GM21360 (cell line): ENCODE measurements around the gene MED31.
"Not testable (repeated sequence)": the region's sequence is repeated elsewhere in the genome, so short reads cannot be mapped to it uniquely, and the experiment has no call there.

ENCODE experiments used
- ATAC-seq: cut with Tn5 transposase; IDR thresholded peaks from one replicate; pipeline ENCODE4 v1.9.1; 2021; ENCODE audit warnings: mild to moderate bottlenecking, moderate library complexity; ENCODE audit not compliant: unreplicated experiment

MED31 gene

GRCh38 chr17:6651354-6651918 is at the start of gene MED31, which contains the start of gene C17orf100:
MED31 (minus strand) TSS chr17:6651605; CDS start chr17:6651528, 77 bp downstream.
C17orf100 (plus strand) TSS chr17:6651762; CDS start chr17:6651914, 152 bp downstream.
- ATAC-seq, result peak; percentile 80

- ATAC-seq, result no peak
Observed at GRCh38 chr17:6700948-6701307, 49.5 kb upstream of the MED31 start.

GRCh38 chr17:6699997-6700947 is 48.9 kb upstream of the MED31 start:
- ATAC-seq, result no peak

GRCh38 chr17:6698004-6698403 is 46.6 kb upstream of the MED31 start:
- ATAC-seq, result no peak

GRCh38 chr17:6696906-6697305 is 45.5 kb upstream of the MED31 start:
- no peak for ATAC-seq

GRCh38 chr17:6695565-6695964 is 44.2 kb upstream of the MED31 start:
- no peak for ATAC-seq

- ATAC-seq, result no peak
Observed at GRCh38 chr17:6695051-6695450, 43.6 kb upstream of the MED31 start.

- ATAC-seq, result not testable (repeated sequence)
Observed at GRCh38 chr17:6691958-6692357, 40.6 kb upstream of the MED31 start.

- no peak for ATAC-seq
Observed at GRCh38 chr17:6691546-6691945, 40.1 kb upstream of the MED31 start.

GRCh38 chr17:6690641-6691040 is 39.2 kb upstream of the MED31 start:
- ATAC-seq, result no peak

- no peak for ATAC-seq
Observed at GRCh38 chr17:6688944-6689343, 37.5 kb upstream of the MED31 start.

GRCh38 chr17:6686026-6686425 is 34.6 kb upstream of the MED31 start:
- no peak for ATAC-seq

- no peak for ATAC-seq
Observed at GRCh38 chr17:6684881-6685767, 33.7 kb upstream of the MED31 start.

GRCh38 chr17:6684460-6684783 is 33.0 kb upstream of the MED31 start:
- no peak for ATAC-seq

GRCh38 chr17:6683730-6684459 is 32.5 kb upstream of the MED31 start:
- ATAC-seq, result no peak

GRCh38 chr17:6683081-6683684 is 31.8 kb upstream of the MED31 start:
- ATAC-seq, result no peak

- ATAC-seq, result no peak
Observed at GRCh38 chr17:6682339-6682738, 30.9 kb upstream of the MED31 start.

- no peak for ATAC-seq
Observed at GRCh38 chr17:6681671-6682070, 30.3 kb upstream of the MED31 start.

GRCh38 chr17:6681176-6681575 is 29.8 kb upstream of the MED31 start:
- no peak for ATAC-seq

GRCh38 chr17:6679241-6679640 is 27.8 kb upstream of the MED31 start:
- no peak for ATAC-seq
